Fibroblast of lung (primary cell): Measurements from ENCODE around the gene DCST2. TPM values are rescaled to one million over a fixed set of nuclear protein-coding genes. Genes with fewer than 3 reads are reported as not detected.

ENCODE experiments used
- DNase-seq, 2 donors: peaks; one replicate each; pipeline versions ENCODE4 v3.0.0 to v3.0.0-alpha.2; 2010; ENCODE audit warnings: low read depth in 2 of 2
- H2AFZ ChIP-seq: 2 replicates; pipeline ENCODE4 v1.5.1; 2012; ENCODE audit warnings: low read length, control low read depth, inconsistent platforms
- H3K27ac ChIP-seq: 2 replicates; pipeline ENCODE4 v1.5.1; 2011; ENCODE audit warnings: low read length, control low read depth; ENCODE audit not compliant: insufficient read depth
- H3K27me3 ChIP-seq: 2 replicates; pipeline ENCODE4 v1.5.1; 2011; ENCODE audit warnings: mild to moderate bottlenecking, low read length; ENCODE audit not compliant: control insufficient read depth, insufficient read depth
- H3K36me3 ChIP-seq: 2 replicates; pipeline ENCODE4 v1.5.1; 2011; ENCODE audit warnings: low read length; ENCODE audit not compliant: control insufficient read depth, insufficient read depth
- H3K4me1 ChIP-seq: 2 replicates; pipeline ENCODE4 v1.5.1; 2011; ENCODE audit warnings: low read length; ENCODE audit not compliant: control insufficient read depth, insufficient read depth; ENCODE audit errors: extremely low read depth
- H3K4me2 ChIP-seq: 2 replicates; pipeline ENCODE4 v1.5.1; 2011; ENCODE audit warnings: low read length, control low read depth; ENCODE audit not compliant: insufficient read depth; ENCODE audit errors: extremely low read depth
- H3K4me3 ChIP-seq, 4 experiments: fragments of 200-600 bp in 1 of 4; sonication (generic) in 1 of 4; replicated peaks in 1 of 4; 2 replicates each; pipeline ENCODE4 v1.5.1; 2011 to 2016; ENCODE audit warnings: low read length in 4 of 4, low read depth in 3 of 4, mild to moderate bottlenecking in 3 of 4, control low read depth in 2 of 4, inconsistent platforms in 1 of 4, mixed read lengths in 1 of 4; ENCODE audit not compliant: insufficient read depth in 1 of 4; ENCODE audit errors: control extremely low read depth in 1 of 4
- H3K79me2 ChIP-seq: 2 replicates; pipeline ENCODE4 v1.5.1; 2012; ENCODE audit warnings: mild to moderate bottlenecking, low read length, inconsistent platforms; ENCODE audit not compliant: control insufficient read depth, insufficient read depth
- H3K9ac ChIP-seq: 2 replicates; pipeline ENCODE4 v1.5.1; 2011; ENCODE audit warnings: mild to moderate bottlenecking, low read length, control low read depth; ENCODE audit not compliant: insufficient read depth
- H3K9me3 ChIP-seq: 2 replicates; pipeline ENCODE4 v1.5.1; 2012; ENCODE audit warnings: low read depth, low read length; ENCODE audit not compliant: control insufficient read depth, insufficient read depth
- H4K20me1 ChIP-seq: 2 replicates; pipeline ENCODE4 v1.5.1; 2011; ENCODE audit warnings: low read length; ENCODE audit not compliant: control insufficient read depth, insufficient read depth; ENCODE audit errors: extremely low read depth
- EZH2 ChIP-seq: IDR thresholded peaks from 2 replicates; pipeline ENCODE4 v1.5.1; 2012; ENCODE audit warnings: low read length, control low read depth, mild to moderate bottlenecking; ENCODE audit errors: missing control alignments
- polyA plus RNA-seq, 2 donors: library from polyadenylated mRNA; depleted of rRNA in 1 of 2; stranded (reverse) in 1 of 2; unstranded in 1 of 2; fragments of >200 nt; gene quantifications; 2 replicates each; pipeline ENCODE4 v1.2.1, GENCODE V29; 2011 to 2012; ENCODE audit warnings: missing spikeins in 1 of 2
- total RNA-seq: library from RNA; depleted of rRNA; stranded (reverse); fragments of >200 nt; gene quantifications from 2 replicates; pipeline ENCODE4 v1.2.1, GENCODE V29; 2014
- TF ChIP-seq, protein P1 (sequence below), 2 donors: IDR thresholded peaks in 1 of 2; conservative IDR thresholded peaks in 1 of 2; 1 replicate in 1 of 2; 2 replicates in 1 of 2; pipeline ENCODE4 v1.5.1; 2011 to 2012; ENCODE audit warnings: low read length in 2 of 2, control low read depth in 1 of 2, inconsistent platforms in 1 of 2, low read depth in 1 of 2, mild to moderate bottlenecking in 1 of 2

Gene DCST2
- total and polyA plus RNA-seq, 2 donors (not counting 1 experiment from before 2014, with no cell fraction given) = 0.06 to 0.17 TPM

DNA sequence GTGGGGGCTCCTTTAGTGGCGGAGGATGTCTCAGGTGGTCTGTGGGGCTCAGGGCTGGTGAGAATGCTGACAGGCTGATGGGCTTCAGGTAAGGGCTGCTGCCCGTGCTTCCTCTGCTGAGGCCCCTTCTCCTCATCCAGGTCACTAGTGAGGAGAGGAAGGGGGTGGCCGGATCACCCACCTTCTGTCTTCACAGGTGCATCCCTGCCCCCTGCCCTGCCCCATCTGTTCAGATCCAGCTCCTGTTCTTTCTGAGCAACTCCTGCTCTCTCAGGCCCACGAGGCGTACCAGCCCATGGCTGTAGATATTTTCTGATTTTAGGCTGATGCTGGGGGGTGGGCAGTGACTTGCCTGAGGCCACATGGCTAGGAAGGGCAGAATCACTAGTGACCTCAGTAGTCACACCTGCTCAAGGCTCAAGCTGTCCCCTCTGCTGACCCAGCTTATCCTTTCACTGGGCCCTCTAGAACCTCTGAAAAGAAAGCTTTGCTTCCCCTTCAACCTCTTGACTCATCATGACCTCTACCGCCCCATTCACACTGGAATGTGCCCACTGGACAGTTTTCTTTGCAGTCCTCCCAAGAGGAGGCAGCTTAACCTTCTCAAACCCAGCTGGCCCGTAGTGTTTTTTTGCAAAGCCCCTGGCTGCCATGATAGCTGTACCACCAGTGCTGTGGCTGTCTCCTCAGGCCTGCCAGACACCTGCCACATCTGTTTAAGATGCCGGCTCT, 14.8 kb downstream of the DCST2 start:
- TF ChIP-seq, protein P1, sequence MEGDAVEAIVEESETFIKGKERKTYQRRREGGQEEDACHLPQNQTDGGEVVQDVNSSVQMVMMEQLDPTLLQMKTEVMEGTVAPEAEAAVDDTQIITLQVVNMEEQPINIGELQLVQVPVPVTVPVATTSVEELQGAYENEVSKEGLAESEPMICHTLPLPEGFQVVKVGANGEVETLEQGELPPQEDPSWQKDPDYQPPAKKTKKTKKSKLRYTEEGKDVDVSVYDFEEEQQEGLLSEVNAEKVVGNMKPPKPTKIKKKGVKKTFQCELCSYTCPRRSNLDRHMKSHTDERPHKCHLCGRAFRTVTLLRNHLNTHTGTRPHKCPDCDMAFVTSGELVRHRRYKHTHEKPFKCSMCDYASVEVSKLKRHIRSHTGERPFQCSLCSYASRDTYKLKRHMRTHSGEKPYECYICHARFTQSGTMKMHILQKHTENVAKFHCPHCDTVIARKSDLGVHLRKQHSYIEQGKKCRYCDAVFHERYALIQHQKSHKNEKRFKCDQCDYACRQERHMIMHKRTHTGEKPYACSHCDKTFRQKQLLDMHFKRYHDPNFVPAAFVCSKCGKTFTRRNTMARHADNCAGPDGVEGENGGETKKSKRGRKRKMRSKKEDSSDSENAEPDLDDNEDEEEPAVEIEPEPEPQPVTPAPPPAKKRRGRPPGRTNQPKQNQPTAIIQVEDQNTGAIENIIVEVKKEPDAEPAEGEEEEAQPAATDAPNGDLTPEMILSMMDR (conservative IDR thresholded peaks at IDR 0.05 in 1 of 2, IDR thresholded peaks at IDR 0.05 in 1 of 2; ENCODE audit: low read depth in 1 of 2, low read length in 2 of 2) = no peak
- TF ChIP-seq EZH2 = no peak
- no peaks in the 10 kb centered on the region for H3K27me3 ChIP-seq
- H3K36me3 ChIP-seq = peaks cover 7% of the 10 kb centered on the region
- no peak overlapping the region for H2AFZ ChIP-seq
- H4K20me1 ChIP-seq = no peaks in the 10 kb centered on the region
- H3K79me2 ChIP-seq = no peaks in the 10 kb centered on the region
- no peak overlapping the region for H3K9ac ChIP-seq
- H3K4me2 ChIP-seq = no peak overlapping the region
- peaks cover 14% of the 10 kb centered on the region for H3K4me1 ChIP-seq
- DNase-seq = peak in 1 of 2 donors; percentile 25
- H3K27ac ChIP-seq = no peak overlapping the region
- H3K9me3 ChIP-seq = no peaks in the 10 kb centered on the region
- no peak overlapping the region for H3K4me3 ChIP-seq

DNA sequence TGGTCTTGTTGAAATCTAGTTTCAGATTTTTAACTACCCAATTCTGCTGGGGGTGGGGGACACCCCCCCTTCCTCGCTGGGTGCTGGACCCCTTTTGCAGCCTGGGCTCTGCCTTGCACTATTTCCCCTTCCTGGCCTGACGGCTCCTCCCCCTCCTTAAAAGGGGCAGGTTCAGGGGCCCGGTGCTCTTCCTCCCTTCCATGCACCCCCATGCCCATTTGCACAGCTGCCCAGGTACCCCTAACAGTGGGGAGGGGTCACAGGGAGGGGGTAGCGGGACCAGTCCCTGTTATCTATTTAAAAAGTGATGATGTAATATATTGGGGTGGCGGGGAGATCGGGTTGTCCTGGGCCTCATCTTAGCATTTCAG, 15.7 kb downstream of the DCST2 start:
- H2AFZ ChIP-seq = no peak overlapping the region
- peaks cover 7% of the 10 kb centered on the region for H3K36me3 ChIP-seq
- H3K27ac ChIP-seq = no peak overlapping the region
- H3K9me3 ChIP-seq = no peaks in the 10 kb centered on the region
- no peak for DNase-seq
- peak overlapping the region in 2 of 4 experiments; percentile 36 to 52 for H3K4me3 ChIP-seq
- peak overlapping the region; percentile 72 for H3K4me2 ChIP-seq
- H4K20me1 ChIP-seq = no peaks in the 10 kb centered on the region
- H3K27me3 ChIP-seq = no peaks in the 10 kb centered on the region
- no peaks in the 10 kb centered on the region for H3K79me2 ChIP-seq
- peaks cover 14% of the 10 kb centered on the region for H3K4me1 ChIP-seq
- no peak overlapping the region for H3K9ac ChIP-seq
- no peak for TF ChIP-seq EZH2
- TF ChIP-seq, protein P1 (conservative IDR thresholded peaks at IDR 0.05 in 1 of 2, IDR thresholded peaks at IDR 0.05 in 1 of 2; ENCODE audit: low read depth in 1 of 2, low read length in 2 of 2) = no peak

DNA sequence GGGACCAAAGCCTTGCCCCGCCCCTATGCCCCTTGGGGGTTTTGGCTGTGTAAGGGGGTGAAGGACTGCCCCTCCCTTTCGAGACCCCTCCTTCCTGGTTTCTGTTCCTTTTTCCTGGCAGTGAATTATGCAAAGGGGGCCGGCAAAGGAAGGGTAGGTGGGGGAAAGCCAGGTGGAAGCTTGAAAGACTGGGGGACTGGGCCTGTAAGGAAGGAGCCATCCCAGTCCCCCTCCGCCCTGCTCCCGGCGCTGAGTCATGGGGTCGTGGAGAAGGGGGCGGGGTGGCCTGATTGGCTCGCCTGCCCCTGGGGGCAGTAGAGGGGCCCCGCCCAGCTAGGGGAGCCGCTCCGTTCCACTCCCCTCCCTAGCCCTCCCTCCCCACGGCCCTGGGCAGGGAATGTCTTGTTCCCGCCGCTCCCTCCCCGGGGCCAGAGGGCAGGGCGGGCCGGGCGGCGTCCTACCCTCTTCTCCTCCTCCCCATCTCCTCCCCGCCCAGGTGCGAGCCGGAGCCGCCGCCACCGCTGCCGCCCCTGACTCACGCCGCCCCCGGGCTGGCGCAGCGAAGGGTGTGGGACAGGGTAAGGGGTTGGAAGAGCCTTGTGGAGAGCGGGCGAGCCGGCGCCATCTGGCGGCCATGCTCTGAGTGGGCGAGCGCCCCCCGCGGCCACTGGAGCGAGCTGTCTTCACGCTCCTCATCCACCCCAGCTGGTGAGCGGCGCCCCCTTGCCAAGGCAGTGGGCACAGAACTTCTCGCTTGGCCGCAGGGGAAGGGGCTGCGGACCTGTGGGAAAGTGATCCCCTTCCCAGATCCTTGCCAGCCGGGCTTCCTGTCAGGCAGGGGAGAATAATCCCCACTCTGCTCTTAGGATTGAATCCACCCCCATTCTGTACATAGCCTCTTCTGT, 16.3 kb downstream of the DCST2 start:
- peaks cover 14% of the 10 kb centered on the region for H3K4me1 ChIP-seq
- peak; percentile 90 to 92 for DNase-seq
- peak overlapping the region in 3 of 4 experiments; percentile 2 to 52 (median 36) for H3K4me3 ChIP-seq
- H3K27ac ChIP-seq = peak overlapping the region; percentile 40
- H3K9me3 ChIP-seq = no peaks in the 10 kb centered on the region
- H3K79me2 ChIP-seq = no peaks in the 10 kb centered on the region
- no peaks in the 10 kb centered on the region for H4K20me1 ChIP-seq
- peaks cover 7% of the 10 kb centered on the region for H3K36me3 ChIP-seq
- no peak overlapping the region for H2AFZ ChIP-seq
- peak overlapping the region; percentile 72 for H3K4me2 ChIP-seq
- no peaks in the 10 kb centered on the region for H3K27me3 ChIP-seq
- TF ChIP-seq EZH2 = no peak
- TF ChIP-seq, protein P1 (conservative IDR thresholded peaks at IDR 0.05 in 1 of 2, IDR thresholded peaks at IDR 0.05 in 1 of 2; ENCODE audit: low read depth in 1 of 2, low read length in 2 of 2) = peak; percentile 91 to 95
- peak overlapping the region; percentile 37 for H3K9ac ChIP-seq
